Measurements from ENCODE around the gene PCGF3. TPM values are rescaled to one million over a fixed set of nuclear protein-coding genes. Genes with fewer than 3 reads are reported as not detected.
"Not testable (repeated sequence)": the region's sequence is repeated elsewhere in the genome, so short reads cannot be mapped to it uniquely, and the experiment has no call there.

The PCGF3 gene
- total RNA-seq, 3 donors from 2014 or later = 20.7 to 27.8 (median 23.0) TPM

GRCh38 chr4:754221-755120, 48.8 kb downstream of the PCGF3 start:
- DNase-seq (no peak), ATAC-seq (no peak)
- Mint-ChIP-seq H3K9me3 (no peaks in the 10 kb centered on the region), H3K4me3 (no peak overlapping the region), H3K36me3 (ENCODE audit: insufficient read depth) (peaks cover 15% of the 10 kb centered on the region), H3K27me3 (ENCODE audit: low read depth) (no peaks in the 10 kb centered on the region), H3K4me1 (ENCODE audit: low read depth) (peaks cover 2% of the 10 kb centered on the region)

- H3K4me1 Mint-ChIP-seq (ENCODE audit: low read depth) = peaks cover 7% of the 10 kb centered on the region
- no peaks in the 10 kb centered on the region for H3K9me3 Mint-ChIP-seq
- DNase-seq = no peak
- peaks cover 21% of the 10 kb centered on the region for H3K36me3 Mint-ChIP-seq (ENCODE audit: insufficient read depth)
- H3K27me3 Mint-ChIP-seq (ENCODE audit: low read depth) = no peaks in the 10 kb centered on the region
- ATAC-seq = no peak
- H3K4me3 Mint-ChIP-seq = no peak overlapping the region
Observed at GRCh38 chr4:757111-757510, 51.5 kb downstream of the PCGF3 start.

DNA sequence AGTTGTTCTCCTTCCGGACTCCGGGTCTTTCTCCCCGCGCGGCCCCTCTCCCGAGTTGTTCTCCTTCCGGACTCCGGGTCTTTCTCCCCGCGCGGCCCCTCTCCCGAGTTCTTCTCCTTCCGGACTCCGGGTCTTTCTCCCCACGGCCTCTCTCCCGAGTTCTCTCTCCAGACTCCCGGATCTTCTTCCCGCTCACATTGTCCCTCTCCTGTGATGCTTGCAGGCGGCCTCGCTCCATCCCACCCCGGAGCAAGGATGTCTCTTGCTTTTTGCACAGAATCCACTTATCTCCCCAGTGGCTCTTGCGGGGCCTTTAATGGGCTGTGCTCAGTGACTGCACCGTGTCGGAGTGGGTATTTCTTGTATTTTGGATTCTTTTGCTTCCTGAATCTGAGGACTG, 54.2 kb downstream of the PCGF3 start:
- not testable (repeated sequence) for H3K27me3 Mint-ChIP-seq (ENCODE audit: low read depth); DNase-seq; H3K9me3 Mint-ChIP-seq; H3K4me3 Mint-ChIP-seq; ATAC-seq
- Mint-ChIP-seq H3K36me3 (ENCODE audit: insufficient read depth) (peaks cover 27% of the 10 kb centered on the region), H3K4me1 (ENCODE audit: low read depth) (peaks cover 18% of the 10 kb centered on the region)

DNA sequence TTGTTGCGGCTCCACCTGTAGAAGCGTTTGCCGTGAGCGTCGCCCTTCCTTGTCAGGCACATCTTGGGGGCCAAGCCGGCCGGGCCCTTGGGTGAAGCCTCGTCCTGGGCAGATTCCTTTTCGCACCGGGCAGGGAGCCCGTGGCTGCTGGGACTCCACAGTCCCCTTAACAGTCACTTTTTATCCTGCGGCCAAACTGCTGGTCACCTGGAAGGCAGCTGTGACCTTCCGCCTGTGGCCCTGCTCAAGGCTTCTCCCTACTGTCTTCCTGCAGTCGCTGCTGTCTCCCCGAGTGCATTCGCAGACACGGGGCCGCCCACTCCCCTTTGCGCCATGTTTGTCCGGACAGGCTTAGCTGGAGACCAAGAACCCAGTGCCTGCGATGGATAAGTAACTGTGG, 55.0 kb downstream of the PCGF3 start:
- Mint-ChIP-seq H3K27me3 (ENCODE audit: low read depth) (no peaks in the 10 kb centered on the region), H3K9me3 (no peaks in the 10 kb centered on the region), H3K4me1 (ENCODE audit: low read depth) (peaks cover 20% of the 10 kb centered on the region), H3K36me3 (ENCODE audit: insufficient read depth) (peaks cover 26% of the 10 kb centered on the region), H3K4me3 (no peak overlapping the region)
- ATAC-seq (no peak), DNase-seq (no peak)

DNA sequence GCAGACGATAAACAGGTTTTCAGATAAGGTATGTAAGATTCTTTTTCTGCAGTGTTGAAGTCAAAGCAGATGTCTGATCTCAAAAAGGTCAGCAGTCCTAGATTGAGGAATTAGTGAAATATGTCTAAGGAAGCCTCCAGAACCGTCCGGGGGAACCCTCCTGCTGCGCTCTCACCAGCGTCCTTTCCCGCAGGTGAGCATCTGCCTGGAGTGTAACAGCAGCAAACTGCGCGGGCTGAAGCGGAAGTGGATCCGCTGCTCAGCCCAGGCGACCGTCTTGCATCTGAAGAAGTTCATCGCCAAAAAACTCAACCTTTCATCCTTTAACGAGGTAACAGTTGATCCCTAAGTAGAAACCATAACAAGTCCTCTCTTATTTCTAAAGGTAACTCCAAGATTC, 55.5 kb downstream of the PCGF3 start:
- no peak for ATAC-seq
- no peak overlapping the region for H3K4me3 Mint-ChIP-seq
- H3K4me1 Mint-ChIP-seq (ENCODE audit: low read depth) = peaks cover 20% of the 10 kb centered on the region

DNA sequence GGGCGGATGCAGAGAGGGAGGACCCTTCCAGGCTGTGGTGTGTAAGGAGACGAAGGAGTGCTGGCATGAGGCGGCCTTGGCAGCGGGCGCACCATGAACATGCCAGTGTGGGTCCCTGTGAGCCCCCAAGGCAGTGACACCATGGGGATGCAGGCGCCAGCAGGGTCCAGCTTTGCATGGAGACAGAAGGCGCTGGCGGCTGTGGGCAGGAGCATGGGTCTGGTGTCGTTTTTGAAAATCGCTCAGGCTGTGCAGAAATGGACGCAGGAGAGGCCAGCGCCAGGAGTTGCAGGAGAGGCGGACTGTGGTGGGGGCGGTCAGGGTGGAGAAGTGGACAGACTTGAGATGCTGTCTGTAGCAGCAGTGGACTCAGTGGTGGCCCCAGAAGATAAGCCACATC, 56.1 kb downstream of the PCGF3 start:
- peaks cover 35% of the 10 kb centered on the region for H3K36me3 Mint-ChIP-seq (ENCODE audit: insufficient read depth)
- no peaks in the 10 kb centered on the region for H3K9me3 Mint-ChIP-seq
- H3K27me3 Mint-ChIP-seq (ENCODE audit: low read depth) = no peaks in the 10 kb centered on the region

More for the DNA sequence above, 55.5 kb downstream of the PCGF3 start:
- DNase-seq = no peak
- no peaks in the 10 kb centered on the region for H3K27me3 Mint-ChIP-seq (ENCODE audit: low read depth)
- no peaks in the 10 kb centered on the region for H3K9me3 Mint-ChIP-seq
- H3K36me3 Mint-ChIP-seq (ENCODE audit: insufficient read depth) = peaks cover 30% of the 10 kb centered on the region

GRCh38 chr4:762211-763190, 56.9 kb downstream of the PCGF3 start:
- H3K9me3 Mint-ChIP-seq = no peaks in the 10 kb centered on the region
- DNase-seq = no peak
- H3K4me1 Mint-ChIP-seq (ENCODE audit: low read depth) = peaks cover 21% of the 10 kb centered on the region
- ATAC-seq = no peak
- H3K27me3 Mint-ChIP-seq (ENCODE audit: low read depth) = no peaks in the 10 kb centered on the region
- H3K36me3 Mint-ChIP-seq (ENCODE audit: insufficient read depth) = peaks cover 39% of the 10 kb centered on the region
- H3K4me3 Mint-ChIP-seq = no peak overlapping the region

More for the DNA sequence above, 56.1 kb downstream of the PCGF3 start:
- DNase-seq (no peak), ATAC-seq (no peak)
- no peak overlapping the region for H3K4me3 Mint-ChIP-seq
- H3K4me1 Mint-ChIP-seq (ENCODE audit: low read depth) = peaks cover 21% of the 10 kb centered on the region

GRCh38 chr4:763191-763810, 57.7 kb downstream of the PCGF3 start:
- Mint-ChIP-seq H3K4me3 (no peak overlapping the region), H3K4me1 (ENCODE audit: low read depth) (peaks cover 21% of the 10 kb centered on the region), H3K9me3 (no peaks in the 10 kb centered on the region), H3K27me3 (ENCODE audit: low read depth) (no peaks in the 10 kb centered on the region), H3K36me3 (ENCODE audit: insufficient read depth) (peaks cover 40% of the 10 kb centered on the region)
- no peak for ATAC-seq
- no peak for DNase-seq

DNA sequence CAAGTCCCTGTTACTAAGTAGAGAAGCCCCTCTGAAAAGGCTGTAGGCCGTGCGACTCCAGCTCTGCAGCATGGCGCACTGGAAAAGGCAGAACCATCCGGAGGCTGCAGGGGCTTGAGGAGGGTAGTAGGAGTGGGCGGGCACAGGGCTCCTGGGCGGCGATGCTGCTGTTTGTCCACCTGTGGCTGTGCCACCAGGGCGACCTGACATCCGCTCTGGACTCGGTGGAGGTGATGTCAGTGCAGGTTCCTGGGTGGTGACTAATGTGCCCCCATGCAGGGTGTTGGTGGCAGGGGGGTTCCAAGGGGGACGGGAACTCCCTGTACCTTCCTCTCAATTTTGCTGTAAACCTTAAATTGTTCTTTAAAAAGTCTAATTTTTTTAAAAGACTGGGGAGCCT, 58.3 kb downstream of the PCGF3 start:
- Mint-ChIP-seq H3K4me3 (no peak overlapping the region), H3K4me1 (ENCODE audit: low read depth) (peaks cover 21% of the 10 kb centered on the region), H3K9me3 (no peaks in the 10 kb centered on the region), H3K36me3 (ENCODE audit: insufficient read depth) (peaks cover 40% of the 10 kb centered on the region), H3K27me3 (ENCODE audit: low read depth) (no peaks in the 10 kb centered on the region)
- DNase-seq (no peak), ATAC-seq (peak in 1 of 2 donors; percentile 38)

DNA sequence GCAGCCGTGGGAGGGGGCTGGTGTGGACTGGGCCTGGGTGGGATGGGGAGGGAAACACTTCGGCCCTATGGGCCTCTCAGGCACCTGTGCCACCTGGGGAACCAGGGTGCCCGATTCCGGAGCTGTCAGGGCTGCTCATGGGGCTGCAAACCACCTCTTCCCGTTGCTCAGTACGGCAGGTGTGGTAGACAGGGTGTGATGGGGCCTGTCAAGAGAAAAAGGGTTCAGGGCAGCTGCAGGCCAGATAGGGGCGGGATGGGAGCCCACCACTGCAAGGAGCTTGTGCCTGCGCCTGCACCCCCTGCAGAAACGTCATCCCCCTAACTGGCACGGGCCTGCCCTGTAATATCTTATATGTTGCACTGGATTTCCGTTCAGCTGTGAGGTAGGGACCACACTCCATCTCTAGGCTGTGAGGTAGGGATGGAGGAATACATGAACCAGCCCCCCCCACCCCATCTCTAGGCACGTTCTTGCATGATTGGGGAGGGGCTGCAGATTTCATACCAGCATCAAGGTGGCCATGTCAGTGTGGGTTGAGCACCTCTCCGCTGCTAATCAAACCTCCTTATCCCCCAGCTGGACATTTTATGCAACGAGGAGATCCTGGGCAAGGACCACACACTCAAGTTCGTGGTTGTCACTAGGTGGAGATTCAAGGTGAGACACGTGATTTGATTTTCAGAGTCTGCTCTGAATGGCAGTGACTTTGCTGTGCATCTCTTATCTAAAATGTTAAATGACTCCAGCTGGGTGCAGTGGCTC, 59.0 kb downstream of the PCGF3 start:
- H3K9me3 Mint-ChIP-seq = no peaks in the 10 kb centered on the region
- peaks cover 44% of the 10 kb centered on the region for H3K36me3 Mint-ChIP-seq (ENCODE audit: insufficient read depth)
- no peak overlapping the region for H3K4me3 Mint-ChIP-seq
- H3K27me3 Mint-ChIP-seq (ENCODE audit: low read depth) = no peaks in the 10 kb centered on the region
- peak in 1 of 2 donors; percentile 28 for ATAC-seq
- peaks cover 23% of the 10 kb centered on the region for H3K4me1 Mint-ChIP-seq (ENCODE audit: low read depth)
- DNase-seq = no peak

- Mint-ChIP-seq H3K9me3 (no peaks in the 10 kb centered on the region), H3K4me1 (ENCODE audit: low read depth) (peaks cover 29% of the 10 kb centered on the region), H3K27me3 (ENCODE audit: low read depth) (no peaks in the 10 kb centered on the region), H3K36me3 (ENCODE audit: insufficient read depth) (peaks cover 42% of the 10 kb centered on the region), H3K4me3 (no peak overlapping the region)
- ATAC-seq (no peak), DNase-seq (no peak)
Observed at GRCh38 chr4:766152-766515, 60.5 kb downstream of the PCGF3 start.

DNA sequence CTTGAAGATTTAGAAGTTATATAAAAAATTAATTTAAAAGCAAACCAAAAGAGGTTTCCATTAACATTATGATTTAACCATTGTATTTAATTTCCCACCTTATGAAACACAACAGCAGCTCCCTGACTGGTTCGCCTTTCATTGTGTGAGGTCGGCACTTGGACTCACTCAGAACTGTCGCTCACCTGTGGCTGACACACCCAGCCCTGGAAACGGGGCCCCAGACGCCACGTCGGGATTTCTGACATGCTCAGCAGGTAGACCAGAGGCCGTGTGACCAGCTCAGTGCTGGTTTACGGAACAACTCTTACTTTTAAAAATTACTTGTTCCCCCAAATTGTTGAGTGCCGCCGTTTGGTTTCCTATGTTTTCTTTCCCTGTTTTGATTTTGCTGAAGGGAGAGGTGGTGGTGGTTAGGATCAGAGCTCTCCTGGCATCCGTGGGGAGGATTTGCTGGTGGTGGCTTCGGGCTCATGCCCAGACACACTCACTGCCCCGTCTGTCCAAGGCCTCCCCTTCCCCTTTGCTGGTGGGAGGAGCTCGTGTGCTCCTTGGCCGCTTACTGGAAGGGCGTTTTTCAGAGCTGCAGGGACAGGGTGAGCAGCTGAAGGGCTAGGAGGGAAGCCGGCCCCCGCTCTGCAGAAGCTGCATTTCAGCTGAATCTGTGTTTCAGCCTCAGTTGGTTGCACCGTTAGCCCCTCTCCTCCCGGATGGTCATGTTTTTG, 61.1 kb downstream of the PCGF3 start:
- Mint-ChIP-seq H3K4me3 (no peak overlapping the region), H3K27me3 (ENCODE audit: low read depth) (no peaks in the 10 kb centered on the region), H3K4me1 (ENCODE audit: low read depth) (peaks cover 27% of the 10 kb centered on the region), H3K36me3 (ENCODE audit: insufficient read depth) (peaks cover 39% of the 10 kb centered on the region), H3K9me3 (no peaks in the 10 kb centered on the region)
- no peak for ATAC-seq
- no peak for DNase-seq

DNA sequence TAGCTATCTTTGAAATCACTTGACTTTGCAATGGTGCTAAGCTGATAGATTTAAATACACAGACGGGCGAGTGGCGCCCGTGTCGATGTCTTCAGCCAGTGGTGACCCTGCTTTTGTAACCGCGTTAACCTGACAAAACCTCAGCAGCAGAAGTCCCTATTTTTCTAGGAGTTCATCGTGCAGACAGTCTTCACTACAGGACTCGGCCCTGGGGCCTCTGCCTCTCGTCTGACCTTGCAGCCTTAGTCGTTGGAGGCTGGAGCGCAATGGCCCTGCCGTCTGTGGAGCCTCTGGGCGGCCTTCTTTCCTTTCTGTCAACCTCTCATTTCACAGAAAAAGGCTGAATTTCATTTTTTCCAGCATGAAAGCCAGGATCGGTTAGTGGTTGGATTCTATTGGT, 62.4 kb downstream of the PCGF3 start:
- H3K36me3 Mint-ChIP-seq (ENCODE audit: insufficient read depth) = peaks cover 32% of the 10 kb centered on the region

More for the DNA sequence above, 62.4 kb downstream of the PCGF3 start:
- H3K27me3 Mint-ChIP-seq (ENCODE audit: low read depth) = no peaks in the 10 kb centered on the region
- no peak for ATAC-seq
- no peaks in the 10 kb centered on the region for H3K9me3 Mint-ChIP-seq
- H3K4me1 Mint-ChIP-seq (ENCODE audit: low read depth) = peaks cover 25% of the 10 kb centered on the region
- DNase-seq = no peak
- H3K4me3 Mint-ChIP-seq = no peak overlapping the region
